HUDEP-2 (cell line): Measurements from ENCODE around the gene UPK1B.
A peak's percentile ranks its signal among the peaks of the same experiment; 100 is the strongest.
"Not testable (repeated sequence)": the region's sequence is repeated elsewhere in the genome, so short reads cannot be mapped to it uniquely, and the experiment has no call there.

Source experiments
- DNase-seq, 76 experiments: peaks; one replicate each; lab custom pipeline; 2025; ENCODE audit not compliant: unreplicated experiment in 76 of 76; lab: John Stamatoyannopoulos, UW

UPK1B gene

GRCh38 chr3:119221779-119222320, 48.5 kb downstream of the UPK1B start:
- no peak for DNase-seq

GRCh38 chr3:119222391-119222790, 49.0 kb downstream of the UPK1B start:
- DNase-seq, result no peak

GRCh38 chr3:119223511-119223910, 50.1 kb downstream of the UPK1B start:
- DNase-seq, result no peak

GRCh38 chr3:119225121-119225520, 51.7 kb downstream of the UPK1B start:
- peak in 1 of 76 experiments; percentile 4 for DNase-seq

- DNase-seq, result no peak
Measured at GRCh38 chr3:119227070-119227850, 53.9 kb downstream of the UPK1B start.

- DNase-seq, result no peak
Measured at GRCh38 chr3:119228373-119229145, 55.2 kb downstream of the UPK1B start.

- no peak for DNase-seq
Measured at GRCh38 chr3:119229190-119229589, 55.8 kb downstream of the UPK1B start.

GRCh38 chr3:119230071-119230470, 56.7 kb downstream of the UPK1B start:
- no peak for DNase-seq

- DNase-seq, result no peak
Measured at GRCh38 chr3:119230745-119231144, 57.3 kb downstream of the UPK1B start.

- DNase-seq, result no peak
Measured at GRCh38 chr3:119234610-119235009, 61.2 kb downstream of the UPK1B start.

GRCh38 chr3:119235151-119235550, 61.8 kb downstream of the UPK1B start:
- DNase-seq, result no peak

- no peak for DNase-seq
Measured at GRCh38 chr3:119236756-119237155, 63.4 kb downstream of the UPK1B start.

- DNase-seq, result no peak
Measured at GRCh38 chr3:119237299-119237698, 63.9 kb downstream of the UPK1B start.

- no peak for DNase-seq
Measured at GRCh38 chr3:119238363-119238762, 65.0 kb downstream of the UPK1B start.

GRCh38 chr3:119239206-119239820, 65.9 kb downstream of the UPK1B start:
- no peak for DNase-seq

GRCh38 chr3:119240101-119240590, 66.7 kb downstream of the UPK1B start:
- peak in 6 of 76 experiments; percentile 4 to 34 (median 16) for DNase-seq

GRCh38 chr3:119240591-119241434, 67.4 kb downstream of the UPK1B start, which contains the start of gene B4GALT4:
TSS of gene B4GALT4 (minus strand) at chr3:119240878. CDS start at chr3:119230099, 10,779 bp downstream.
- DNase-seq, result peak in 73 of 76 experiments; percentile 9 to 83 (median 60)

GRCh38 chr3:119242387-119243057, 69.1 kb downstream of the UPK1B start:
- not testable (repeated sequence) for DNase-seq

- not testable (repeated sequence) for DNase-seq
Measured at GRCh38 chr3:119243058-119243529, 69.7 kb downstream of the UPK1B start.
